ENCODE results near the gene KLF15. TPM values are rescaled to one million over a fixed set of nuclear protein-coding genes. Genes with fewer than 3 reads are reported as not detected.

Gene KLF15
- total and polyA plus RNA-seq, 2 of the 4 experiments (the other 2 are of a cell fraction), result 0.18 to 0.24 TPM

DNA sequence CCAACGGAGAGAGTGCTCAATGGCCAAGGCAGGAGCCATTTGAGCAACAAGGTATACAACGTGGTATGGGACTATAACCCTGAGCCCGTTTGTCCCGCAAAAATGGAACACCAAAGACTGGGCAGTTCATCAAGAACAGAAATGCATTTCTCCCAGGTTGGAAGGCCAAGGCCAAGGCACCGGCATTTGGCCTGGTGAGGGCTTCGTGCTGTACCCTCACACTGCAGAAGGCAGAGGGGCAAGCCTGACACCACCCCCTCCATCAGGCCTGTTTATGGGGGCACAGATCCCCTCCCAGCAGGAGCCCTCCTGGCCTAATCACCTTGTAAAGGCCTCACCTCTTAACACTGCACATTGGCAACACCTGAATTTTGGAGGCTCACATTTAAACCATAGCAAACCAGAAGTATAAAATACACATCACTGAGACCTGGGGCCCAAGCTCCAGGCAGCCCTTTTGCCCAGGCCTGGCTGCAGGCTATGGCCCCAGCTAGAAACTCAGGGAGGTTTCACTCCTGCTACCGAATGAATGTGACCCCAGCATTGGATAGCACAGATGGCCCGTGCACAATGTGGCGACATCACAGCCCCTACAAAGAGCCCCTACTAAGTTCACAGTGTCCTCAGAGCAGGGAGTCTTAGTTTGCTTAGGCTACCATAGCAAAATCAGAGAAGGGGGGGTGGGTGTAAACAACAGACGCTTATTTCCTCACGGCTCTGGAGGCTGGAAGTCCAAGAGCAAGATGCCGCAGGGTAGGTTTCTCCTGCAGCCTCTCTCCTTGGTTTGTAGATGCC, 47.1 kb downstream of the KLF15 start:
- dilution Hi-C loops (cut with HindIII; ENCODE audit: low sequenced_read_pairs, unreplicated experiment), result no loop called here
- POLR2A ChIA-PET (ENCODE audit: unreplicated experiment), result no interaction called here

More for the DNA sequence above, 47.1 kb downstream of the KLF15 start:
- no peak overlapping the region for H2AK9ac ChIP-seq (replicated peaks; ENCODE audit: low read depth, low read length, poor library complexity)
- no peak overlapping the region for H3K56ac ChIP-seq (ENCODE audit: extremely low read depth, insufficient read depth, low read length)
- H3K27ac ChIP-seq (ENCODE audit: insufficient read depth, low read length), result no peak overlapping the region
- no peak overlapping the region for H3K14ac ChIP-seq (replicated peaks; ENCODE audit: low read depth, low read length)
- H4K91ac ChIP-seq (ENCODE audit: insufficient read depth, low read depth, low read length), result no peak overlapping the region
- H3K23ac ChIP-seq (ENCODE audit: low read depth, low read length), result no peak overlapping the region
- no peak overlapping the region for H2BK20ac ChIP-seq (ENCODE audit: low read depth, low read length)
- 71% methylated on average over 4 of the region's 12 CpGs; no CpG with 5 or more reads in 1 of the 2 experiments for WGBS, 2 experiments (ENCODE audit: extremely low coverage in 2 of 2, insufficient read length in 1 of 2)
- H3K27me3 ChIP-seq (ENCODE audit: control insufficient read depth, insufficient read depth, low read length), result no peaks in the 10 kb centered on the region
- no peak for TF ChIP-seq NFE2L2 (IDR thresholded peaks at IDR 0.05; ENCODE audit: low read depth, low read length)
- no peak for TF ChIP-seq MXI1 (IDR thresholded peaks at IDR 0.05; ENCODE audit: borderline replicate concordance, low read depth, low read length)
- TF ChIP-seq MAZ (IDR thresholded peaks at IDR 0.05; ENCODE audit: borderline replicate concordance, low read depth, low read length), result no peak
- no peak overlapping the region for H2BK15ac ChIP-seq (ENCODE audit: low read depth, low read length)
- H4K5ac ChIP-seq (ENCODE audit: low read depth, low read length), result no peak overlapping the region
- H4K20me1 ChIP-seq (ENCODE audit: insufficient read depth, low read length), result no peaks in the 10 kb centered on the region
- H3K18ac ChIP-seq (ENCODE audit: low read depth, low read length), result no peak overlapping the region
- H3K4me1 ChIP-seq (ENCODE audit: control insufficient read depth, insufficient read depth, low read length), result peaks cover 12% of the 10 kb centered on the region
- H3K4me3 ChIP-seq (ENCODE audit: insufficient read depth, low read depth, low read length), result no peak overlapping the region
- peaks cover 13% of the 10 kb centered on the region for H3K9me1 ChIP-seq (ENCODE audit: insufficient read depth, low read length)
- H2BK5ac ChIP-seq (ENCODE audit: low read depth, low read length, poor library complexity, severe bottlenecking), result no peak overlapping the region
- H4K8ac ChIP-seq (ENCODE audit: low read depth in 2 of 2, low read length in 2 of 2), result no peak overlapping the region
- H3K9ac ChIP-seq (ENCODE audit: low read depth, low read length), result no peak overlapping the region
- in situ Hi-C loops (cut with MboI; ENCODE audit: low sequenced_read_pairs), result no loop called here
- no TSS peak for BruUV-seq (replicated peaks)
- ATAC-seq (ENCODE audit: low read depth) (no peak), DNase-seq (no peak)
- no peak overlapping the region for H2BK120ac ChIP-seq (ENCODE audit: low read depth, low read length)
- no peaks in the 10 kb centered on the region for H3K79me1 ChIP-seq (ENCODE audit: low read depth in 1 of 2, low read length in 2 of 2)
- no peak overlapping the region for H3K4ac ChIP-seq (ENCODE audit: low read depth, low read length)
- no peak overlapping the region for H2AFZ ChIP-seq (replicated peaks; ENCODE audit: low read length, poor library complexity)
- CTCF ChIA-PET, result no interaction called here
- intact Hi-C loops (cut with micrococcal nuclease), result no loop called here
- no peaks in the 10 kb centered on the region for H3K36me3 ChIP-seq (ENCODE audit: control insufficient read depth, insufficient read depth, low read length)
- H3K9me3 ChIP-seq (ENCODE audit: control insufficient read depth, insufficient read depth, low read length), result peaks cover 4% of the 10 kb centered on the region; the same call in 1 of the 2 replicates
- no peak overlapping the region for H3K4me2 ChIP-seq (ENCODE audit: low read depth, low read length)
- no peak overlapping the region for H2AK5ac ChIP-seq (ENCODE audit: low read depth, low read length)
